ENCODE measurements around the gene GALNT16.

Gene GALNT16

GRCh38 chr14:69320581-69321365, 60.8 kb downstream of the GALNT16 start:
- Histone ChIP-seq H2AFZ (ENCODE audit: low read depth, low read length) (no peak overlapping the region), H4K20me1 (ENCODE audit: insufficient read depth, low read length) (no peaks in the 10 kb centered on the region; the same call in 1 of the 2 replicates), H3K79me2 (ENCODE audit: insufficient read depth, low read length) (no peaks in the 10 kb centered on the region), H3K4me3 (ENCODE audit: low read depth in 1 of 2, low read length in 2 of 2) (no peak overlapping the region), H3K27ac (ENCODE audit: low read length) (no peak overlapping the region), H3K9ac (ENCODE audit: low read depth, low read length) (no peak overlapping the region), H3K9me3 (ENCODE audit: insufficient read depth, low read length, severe bottlenecking) (no peaks in the 10 kb centered on the region), H3K4me2 (ENCODE audit: insufficient read depth, low read length) (no peak overlapping the region), H3K4me1 (ENCODE audit: insufficient read depth, low read length) (no peaks in the 10 kb centered on the region), H3K36me3 (ENCODE audit: insufficient read depth, low read length) (no peaks in the 10 kb centered on the region), H3K27me3 (ENCODE audit: insufficient read depth, low read length, poor library complexity) (peaks cover 4% of the 10 kb centered on the region)
- DNase-seq (no peak), ATAC-seq (ENCODE audit: insufficient read depth, low read depth) (no peak)
- TF ChIP-seq EZH2 (IDR thresholded peaks at IDR 0.05; ENCODE audit: borderline replicate concordance, low read depth, low read length, severe bottlenecking), result no peak
- TF ChIP-seq, protein P1, sequence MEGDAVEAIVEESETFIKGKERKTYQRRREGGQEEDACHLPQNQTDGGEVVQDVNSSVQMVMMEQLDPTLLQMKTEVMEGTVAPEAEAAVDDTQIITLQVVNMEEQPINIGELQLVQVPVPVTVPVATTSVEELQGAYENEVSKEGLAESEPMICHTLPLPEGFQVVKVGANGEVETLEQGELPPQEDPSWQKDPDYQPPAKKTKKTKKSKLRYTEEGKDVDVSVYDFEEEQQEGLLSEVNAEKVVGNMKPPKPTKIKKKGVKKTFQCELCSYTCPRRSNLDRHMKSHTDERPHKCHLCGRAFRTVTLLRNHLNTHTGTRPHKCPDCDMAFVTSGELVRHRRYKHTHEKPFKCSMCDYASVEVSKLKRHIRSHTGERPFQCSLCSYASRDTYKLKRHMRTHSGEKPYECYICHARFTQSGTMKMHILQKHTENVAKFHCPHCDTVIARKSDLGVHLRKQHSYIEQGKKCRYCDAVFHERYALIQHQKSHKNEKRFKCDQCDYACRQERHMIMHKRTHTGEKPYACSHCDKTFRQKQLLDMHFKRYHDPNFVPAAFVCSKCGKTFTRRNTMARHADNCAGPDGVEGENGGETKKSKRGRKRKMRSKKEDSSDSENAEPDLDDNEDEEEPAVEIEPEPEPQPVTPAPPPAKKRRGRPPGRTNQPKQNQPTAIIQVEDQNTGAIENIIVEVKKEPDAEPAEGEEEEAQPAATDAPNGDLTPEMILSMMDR (IDR thresholded peaks at IDR 0.05; ENCODE audit: borderline replicate concordance, extremely low read depth, low read length, poor library complexity, severe bottlenecking), result no peak

DNA sequence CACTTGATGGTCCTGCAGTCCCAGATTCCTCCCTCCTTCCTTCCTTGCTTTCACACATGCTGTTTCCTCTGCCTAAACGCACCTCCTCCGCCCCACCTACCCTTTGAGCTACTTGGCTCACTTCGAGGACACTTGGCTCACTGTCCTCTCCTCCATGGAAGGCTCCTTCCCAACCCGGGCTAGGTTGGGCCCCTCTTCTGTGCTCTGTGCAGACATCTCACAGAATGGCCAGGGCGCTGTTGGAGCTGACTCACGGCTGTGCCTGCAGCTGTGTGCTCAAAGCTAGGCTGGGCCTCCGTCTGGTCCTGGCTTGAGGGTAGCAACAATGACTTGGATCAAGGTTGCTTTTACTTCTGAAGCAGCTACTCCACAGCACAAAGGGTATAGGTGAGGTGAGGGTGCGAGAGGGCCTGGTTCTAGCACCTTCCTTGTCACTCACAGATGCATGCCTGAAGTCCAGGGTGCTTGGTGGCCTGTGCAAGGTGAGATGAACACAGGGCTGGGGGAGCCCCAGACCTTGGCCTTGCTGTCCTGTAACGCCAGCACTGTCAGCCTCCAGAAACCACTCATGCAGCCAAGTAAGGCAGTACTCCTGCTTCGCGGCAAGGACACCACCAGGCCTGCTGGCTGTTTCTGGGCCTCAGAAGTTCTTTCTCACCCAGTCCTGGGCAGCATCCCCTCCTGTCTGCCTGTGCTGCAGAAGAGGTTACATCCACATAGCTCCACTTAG, 61.8 kb downstream of the GALNT16 start:
- DNase-seq, result no peak

GRCh38 chr14:69323266-69323998, 63.5 kb downstream of the GALNT16 start:
- DNase-seq, result no peak
- Histone ChIP-seq H3K27ac (ENCODE audit: low read length) (no peak overlapping the region), H3K9ac (ENCODE audit: low read depth, low read length) (no peak overlapping the region), H3K4me3 (ENCODE audit: low read depth in 1 of 2, low read length in 2 of 2) (no peak overlapping the region), H3K9me3 (ENCODE audit: insufficient read depth, low read length, severe bottlenecking) (no peaks in the 10 kb centered on the region), H3K36me3 (ENCODE audit: insufficient read depth, low read length) (no peaks in the 10 kb centered on the region), H2AFZ (ENCODE audit: low read depth, low read length) (no peak overlapping the region), H3K4me1 (ENCODE audit: insufficient read depth, low read length) (no peaks in the 10 kb centered on the region), H3K27me3 (ENCODE audit: insufficient read depth, low read length, poor library complexity) (no peaks in the 10 kb centered on the region), H3K4me2 (ENCODE audit: insufficient read depth, low read length) (no peak overlapping the region), H4K20me1 (ENCODE audit: insufficient read depth, low read length) (no peaks in the 10 kb centered on the region; the same call in 1 of the 2 replicates), H3K79me2 (ENCODE audit: insufficient read depth, low read length) (no peaks in the 10 kb centered on the region)
- no peak for ATAC-seq (ENCODE audit: insufficient read depth, low read depth)
- TF ChIP-seq, protein P1 (IDR thresholded peaks at IDR 0.05; ENCODE audit: borderline replicate concordance, extremely low read depth, low read length, poor library complexity, severe bottlenecking), result no peak
- no peak for TF ChIP-seq EZH2 (IDR thresholded peaks at IDR 0.05; ENCODE audit: borderline replicate concordance, low read depth, low read length, severe bottlenecking)

More for the DNA sequence above, 61.8 kb downstream of the GALNT16 start:
- H3K4me3 ChIP-seq (ENCODE audit: low read depth in 1 of 2, low read length in 2 of 2), result no peak overlapping the region
- TF ChIP-seq, protein P1 (IDR thresholded peaks at IDR 0.05; ENCODE audit: borderline replicate concordance, extremely low read depth, low read length, poor library complexity, severe bottlenecking), result no peak
- no peak for TF ChIP-seq EZH2 (IDR thresholded peaks at IDR 0.05; ENCODE audit: borderline replicate concordance, low read depth, low read length, severe bottlenecking)
- no peaks in the 10 kb centered on the region for H3K9me3 ChIP-seq (ENCODE audit: insufficient read depth, low read length, severe bottlenecking)
- no peak overlapping the region for H3K4me2 ChIP-seq (ENCODE audit: insufficient read depth, low read length)
- no peaks in the 10 kb centered on the region for H3K79me2 ChIP-seq (ENCODE audit: insufficient read depth, low read length)
- no peaks in the 10 kb centered on the region for H3K36me3 ChIP-seq (ENCODE audit: insufficient read depth, low read length)
- H4K20me1 ChIP-seq (ENCODE audit: insufficient read depth, low read length), result no peaks in the 10 kb centered on the region; the same call in 1 of the 2 replicates
- ATAC-seq (ENCODE audit: insufficient read depth, low read depth), result no peak
- H3K4me1 ChIP-seq (ENCODE audit: insufficient read depth, low read length), result no peaks in the 10 kb centered on the region
- H3K9ac ChIP-seq (ENCODE audit: low read depth, low read length), result no peak overlapping the region
- H2AFZ ChIP-seq (ENCODE audit: low read depth, low read length), result no peak overlapping the region
- no peak overlapping the region for H3K27ac ChIP-seq (ENCODE audit: low read length)
- H3K27me3 ChIP-seq (ENCODE audit: insufficient read depth, low read length, poor library complexity), result no peaks in the 10 kb centered on the region
